ENCODE data around the gene PSG2.
"Not testable (repeated sequence)": the region's sequence is repeated elsewhere in the genome, so short reads cannot be mapped to it uniquely, and the experiment has no call there.

The PSG2 gene

GRCh38 chr19:43082601-43083000 is at the start of gene PSG2:
TSS of gene PSG2 (minus strand) at chr19:43082701. CDS start at chr19:43082569, 132 bp downstream.
- not testable (repeated sequence) for DNase-seq (ENCODE audit: low read depth in 1 of 2, low spot score in 1 of 2)

GRCh38 chr19:43131281-43131842 is 48.9 kb upstream of the PSG2 start:
- DNase-seq (ENCODE audit: low read depth in 1 of 2, low spot score in 1 of 2), result not testable (repeated sequence)

- DNase-seq (ENCODE audit: low read depth in 1 of 2, low spot score in 1 of 2), result not testable (repeated sequence)
Observed at GRCh38 chr19:43129197-43129596, 46.7 kb upstream of the PSG2 start.

- not testable (repeated sequence) for DNase-seq (ENCODE audit: low read depth in 1 of 2, low spot score in 1 of 2)
Observed at GRCh38 chr19:43127336-43127735, 44.8 kb upstream of the PSG2 start.

- no peak for DNase-seq (ENCODE audit: low read depth in 1 of 2, low spot score in 1 of 2)
Observed at GRCh38 chr19:43126720-43127119, 44.2 kb upstream of the PSG2 start.

- no peak for DNase-seq (ENCODE audit: low read depth in 1 of 2, low spot score in 1 of 2)
Observed at GRCh38 chr19:43124360-43124759, 41.9 kb upstream of the PSG2 start.

GRCh38 chr19:43120433-43121026 is 38.0 kb upstream of the PSG2 start:
- not testable (repeated sequence) for DNase-seq (ENCODE audit: low read depth in 1 of 2, low spot score in 1 of 2)

- not testable (repeated sequence) for DNase-seq (ENCODE audit: low read depth in 1 of 2, low spot score in 1 of 2)
Observed at GRCh38 chr19:43119526-43119925, 37.0 kb upstream of the PSG2 start.

GRCh38 chr19:43116421-43116820 is 33.9 kb upstream of the PSG2 start:
- not testable (repeated sequence) for DNase-seq (ENCODE audit: low read depth in 1 of 2, low spot score in 1 of 2)

GRCh38 chr19:43115548-43115947 is 33.0 kb upstream of the PSG2 start:
- DNase-seq (ENCODE audit: low read depth in 1 of 2, low spot score in 1 of 2), result not testable (repeated sequence)

GRCh38 chr19:43115064-43115463 is 32.6 kb upstream of the PSG2 start:
- not testable (repeated sequence) for DNase-seq (ENCODE audit: low read depth in 1 of 2, low spot score in 1 of 2)

GRCh38 chr19:43114626-43115025 is 32.1 kb upstream of the PSG2 start:
- DNase-seq (ENCODE audit: low read depth in 1 of 2, low spot score in 1 of 2), result not testable (repeated sequence)

GRCh38 chr19:43107401-43107800 is 24.9 kb upstream of the PSG2 start:
- DNase-seq (ENCODE audit: low read depth in 1 of 2, low spot score in 1 of 2), result not testable (repeated sequence)

GRCh38 chr19:43105496-43105895 is 23.0 kb upstream of the PSG2 start:
- no peak for DNase-seq (ENCODE audit: low read depth in 1 of 2, low spot score in 1 of 2)

GRCh38 chr19:43104215-43104850 is 21.8 kb upstream of the PSG2 start:
- not testable (repeated sequence) for DNase-seq (ENCODE audit: low read depth in 1 of 2, low spot score in 1 of 2)

GRCh38 chr19:43101950-43102349 is 19.4 kb upstream of the PSG2 start:
- DNase-seq (ENCODE audit: low read depth in 1 of 2, low spot score in 1 of 2), result no peak

GRCh38 chr19:43098416-43098815 is 15.9 kb upstream of the PSG2 start:
- DNase-seq (ENCODE audit: low read depth in 1 of 2, low spot score in 1 of 2), result not testable (repeated sequence)

- DNase-seq (ENCODE audit: low read depth in 1 of 2, low spot score in 1 of 2), result peak in 1 of 2 donors; percentile 2
Observed at GRCh38 chr19:43087702-43088340, 5.3 kb upstream of the PSG2 start.

- not testable (repeated sequence) for DNase-seq (ENCODE audit: low read depth in 1 of 2, low spot score in 1 of 2)
Observed at GRCh38 chr19:43085796-43086530, 3.5 kb upstream of the PSG2 start.

- DNase-seq (ENCODE audit: low read depth in 1 of 2, low spot score in 1 of 2), result not testable (repeated sequence)
Observed at GRCh38 chr19:43084196-43084832, 1.8 kb upstream of the PSG2 start.

GRCh38 chr19:43083721-43084120 is 1.2 kb upstream of the PSG2 start:
- DNase-seq (ENCODE audit: low read depth in 1 of 2, low spot score in 1 of 2), result not testable (repeated sequence)
